Endodermal cell (in vitro differentiated cells): Measurements from ENCODE around the gene MNX1. TPM values are rescaled to one million over a fixed set of nuclear protein-coding genes. Genes with fewer than 3 reads are reported as not detected.

Experiments used
- DNase-seq: peaks from one replicate; pipeline ENCODE4 v3.0.0-alpha.2; 2017
- H3K27ac ChIP-seq: 2 replicates; pipeline ENCODE4 v1.5.1; 2013; ENCODE audit warnings: mild to moderate bottlenecking, low read depth, low read length, moderate library complexity
- H3K27me3 ChIP-seq: 2 replicates; pipeline ENCODE4 v1.6.1; 2013; ENCODE audit warnings: mild to moderate bottlenecking, low read length, moderate library complexity; ENCODE audit not compliant: insufficient read depth, control insufficient read depth, poor library complexity, severe bottlenecking
- H3K36me3 ChIP-seq: 2 replicates; pipeline ENCODE4 v1.7.0; 2013; ENCODE audit warnings: mild to moderate bottlenecking, low read length, moderate library complexity; ENCODE audit not compliant: control insufficient read depth, insufficient read depth
- H3K4me1 ChIP-seq: one replicate; pipeline ENCODE4 v1.7.0; 2013; ENCODE audit warnings: low read length; ENCODE audit not compliant: control insufficient read depth, insufficient read depth
- H3K4me3 ChIP-seq: 2 replicates; pipeline ENCODE4 v1.5.1; 2013; ENCODE audit warnings: mild to moderate bottlenecking, low read length, moderate library complexity
- H3K9ac ChIP-seq: 2 replicates; pipeline ENCODE4 v1.6.1; 2013; ENCODE audit warnings: mild to moderate bottlenecking, low read length, moderate library complexity; ENCODE audit not compliant: poor library complexity, severe bottlenecking; ENCODE audit errors: extremely low read depth
- H3K9me3 ChIP-seq: 2 replicates; pipeline ENCODE4 v1.6.1; 2013; ENCODE audit warnings: mild to moderate bottlenecking, low read length, moderate library complexity; ENCODE audit not compliant: control insufficient read depth
- H3K27ac Mint-ChIP-seq: 2 replicates; pipeline ENCODE4 v1.8.0; 2020; ENCODE audit warnings: mixed read lengths
- H3K27me3 Mint-ChIP-seq: 2 replicates; pipeline ENCODE4 v1.8.0; 2021; ENCODE audit warnings: mild to moderate bottlenecking, mixed read lengths; ENCODE audit not compliant: insufficient read depth
- H3K36me3 Mint-ChIP-seq: 2 replicates; pipeline ENCODE4 v1.8.0; 2020; ENCODE audit warnings: low read depth, mixed read lengths
- H3K4me1 Mint-ChIP-seq: 2 replicates; pipeline ENCODE4 v1.8.0; 2020; ENCODE audit warnings: mixed read lengths
- H3K4me3 Mint-ChIP-seq: 2 replicates; pipeline ENCODE4 v1.8.0; 2020; ENCODE audit warnings: mild to moderate bottlenecking, moderate library complexity, mixed read lengths
- H3K9me3 Mint-ChIP-seq: 2 replicates; pipeline ENCODE4 v1.8.0; 2020; ENCODE audit warnings: mild to moderate bottlenecking, mixed read lengths
- CTCF ChIP-seq: fragments of 200-600 bp; sonication (generic); conservative IDR thresholded peaks from 2 replicates; pipeline ENCODE4 v1.5.0; 2021; ENCODE audit warnings: antibody characterized with exemption, mild to moderate bottlenecking
- WGBS, 2 experiments: methylation state at CpG; one replicate each; pipeline versions ENCODE4 v1.1.5 to v1.1.7; 2013; ENCODE audit warnings: missing lambda C conversion rate in 2 of 2, mixed read lengths in 1 of 2; ENCODE audit not compliant: insufficient coverage in 1 of 2, insufficient read length in 1 of 2; 5-methylcytosine and 5-hydroxymethylcytosine counted together
- total RNA-seq, 2 donors: library from RNA; stranded (reverse); fragmentation: NEBNext Ultra II Directional in 1 of 2; extraction: Animal tissue kit (Norgen Biotek cat#: 25700) in 1 of 2; gene quantifications; 2 replicates in 1 of 2; 3 replicates in 1 of 2; pipeline ENCODE4 v1.2.1, GENCODE V29; 2021

The MNX1 gene
- total RNA-seq, 2 donors from 2014 or later = 14.5 to 18.7 TPM

- H3K27me3 ChIP-seq = peaks cover 99% of the 10 kb centered on the region
- peaks cover 9% of the 10 kb centered on the region for H3K4me1 ChIP-seq
- no peak overlapping the region for H3K27ac ChIP-seq
- no peak for TF ChIP-seq CTCF
- no peak overlapping the region for H3K4me3 ChIP-seq
- no peak overlapping the region for H3K9ac ChIP-seq
- Mint-ChIP-seq H3K4me3 (peak overlapping the region; percentile 34), H3K36me3 (peaks cover 6% of the 10 kb centered on the region), H3K27me3 (peaks cover 93% of the 10 kb centered on the region), H3K27ac (no peak overlapping the region), H3K4me1 (peaks cover 31% of the 10 kb centered on the region), H3K9me3 (no peaks in the 10 kb centered on the region)
- H3K9me3 ChIP-seq = no peaks in the 10 kb centered on the region
- DNase-seq = peak; percentile 88
- no peaks in the 10 kb centered on the region for H3K36me3 ChIP-seq
- 4 to 6% methylated on average over 32 to 60 of the region's 60 CpGs for WGBS, 2 experiments
Measured at GRCh38 chr7:157003756-157004520, 6.5 kb downstream of the MNX1 start.

- peaks cover 99% of the 10 kb centered on the region for H3K27me3 ChIP-seq
Measured at GRCh38 chr7:157003445-157003755, 7.1 kb downstream of the MNX1 start.

GRCh38 chr7:157002819-157003421 lies 7.5 kb downstream of the MNX1 start:
- H3K27ac ChIP-seq = no peak overlapping the region
- 2 to 4% methylated on average over 19 to 47 of the region's 47 CpGs for WGBS, 2 experiments
- peaks cover 99% of the 10 kb centered on the region for H3K27me3 ChIP-seq
- DNase-seq = peak; percentile 82
- no peak overlapping the region for H3K9ac ChIP-seq
- H3K4me1 ChIP-seq = peaks cover 7% of the 10 kb centered on the region
- peak; percentile 37 for TF ChIP-seq CTCF
- H3K36me3 ChIP-seq = no peaks in the 10 kb centered on the region
- Mint-ChIP-seq H3K27me3 (peaks cover 93% of the 10 kb centered on the region), H3K27ac (no peak overlapping the region), H3K4me1 (peaks cover 26% of the 10 kb centered on the region), H3K4me3 (peak overlapping the region; percentile 34), H3K9me3 (no peaks in the 10 kb centered on the region), H3K36me3 (peaks cover 6% of the 10 kb centered on the region)
- peak overlapping the region; percentile 45 for H3K4me3 ChIP-seq
- no peaks in the 10 kb centered on the region for H3K9me3 ChIP-seq

More at GRCh38 chr7:157003445-157003755, 7.1 kb downstream of the MNX1 start:
- Mint-ChIP-seq H3K4me1 (peaks cover 29% of the 10 kb centered on the region), H3K27ac (no peak overlapping the region), H3K27me3 (peaks cover 93% of the 10 kb centered on the region), H3K9me3 (no peaks in the 10 kb centered on the region), H3K4me3 (peak overlapping the region; percentile 34), H3K36me3 (peaks cover 6% of the 10 kb centered on the region)
- Histone ChIP-seq H3K4me3 (no peak overlapping the region), H3K9me3 (no peaks in the 10 kb centered on the region), H3K27ac (no peak overlapping the region), H3K4me1 (peaks cover 9% of the 10 kb centered on the region), H3K36me3 (no peaks in the 10 kb centered on the region), H3K9ac (no peak overlapping the region)
- no peak for TF ChIP-seq CTCF
- WGBS, 2 experiments = 2% methylated on average over 6 of the region's 6 CpGs; no CpG with 5 or more reads in 1 of the 2 experiments
- DNase-seq = no peak
